Measurements from ENCODE around the gene PROM1.

PROM1 gene

GRCh38 chr4:16029262-16029661 lies 54.6 kb downstream of the PROM1 start:
- H3K27ac Mint-ChIP-seq: no peak overlapping the region
- no peaks in the 10 kb centered on the region for H3K4me1 Mint-ChIP-seq
- H3K27me3 Mint-ChIP-seq: peaks cover 6% of the 10 kb centered on the region
- no peaks in the 10 kb centered on the region for H3K36me3 Mint-ChIP-seq
- no peaks in the 10 kb centered on the region for H3K9me3 Mint-ChIP-seq
- H3K4me3 Mint-ChIP-seq: no peak overlapping the region
- ATAC-seq: no peak

GRCh38 chr4:16027626-16028025 lies 56.2 kb downstream of the PROM1 start:
- H3K27ac Mint-ChIP-seq: no peak overlapping the region
- no peaks in the 10 kb centered on the region for H3K4me1 Mint-ChIP-seq
- H3K27me3 Mint-ChIP-seq: peaks cover 17% of the 10 kb centered on the region
- no peak for ATAC-seq
- H3K4me3 Mint-ChIP-seq: no peak overlapping the region
- no peaks in the 10 kb centered on the region for H3K36me3 Mint-ChIP-seq
- H3K9me3 Mint-ChIP-seq: no peaks in the 10 kb centered on the region

DNA sequence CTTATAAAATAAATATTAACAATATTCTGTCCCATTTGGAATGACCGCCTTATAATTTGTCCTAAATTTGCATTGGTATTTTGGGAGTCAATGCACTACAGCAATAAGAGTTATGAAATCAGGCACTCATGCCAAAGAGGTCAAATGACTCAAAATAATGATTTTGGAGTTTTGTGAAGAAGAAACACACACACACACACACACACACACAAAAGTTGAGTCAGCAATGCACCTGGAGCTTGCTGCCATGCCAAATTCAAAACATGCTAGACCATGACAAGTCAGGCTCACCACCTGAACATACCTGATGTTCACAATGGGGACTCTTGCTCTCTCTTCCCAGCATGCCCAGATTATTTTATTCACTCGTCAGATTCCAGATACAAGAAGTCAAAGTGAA lies 56.7 kb downstream of the PROM1 start:
- Mint-ChIP-seq H3K4me3 (no peak overlapping the region), H3K9me3 (no peaks in the 10 kb centered on the region), H3K4me1 (no peaks in the 10 kb centered on the region), H3K27me3 (peaks cover 17% of the 10 kb centered on the region), H3K27ac (no peak overlapping the region), H3K36me3 (no peaks in the 10 kb centered on the region)
- ATAC-seq: no peak

GRCh38 chr4:16026160-16026761 lies 57.6 kb downstream of the PROM1 start:
- no peak for ATAC-seq

DNA sequence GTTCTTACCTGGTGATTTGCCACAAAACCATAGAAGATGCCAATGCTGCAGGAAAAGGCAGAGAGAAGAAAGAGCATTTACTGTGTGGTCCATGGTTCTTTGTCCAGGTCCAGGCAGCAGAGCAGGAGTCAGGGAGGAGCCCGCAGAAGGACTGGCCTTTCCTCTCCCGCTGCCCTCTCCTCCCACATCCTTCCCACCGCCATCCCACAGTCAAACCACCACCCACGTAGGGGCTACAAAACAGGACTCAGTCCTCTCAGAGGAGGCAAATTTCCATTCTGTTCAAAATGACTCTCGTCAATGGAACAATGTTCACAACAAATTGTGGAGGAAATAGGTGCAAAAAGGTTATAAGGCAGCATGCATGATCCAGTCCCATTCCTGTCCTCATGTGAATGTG lies 58.6 kb downstream of the PROM1 start:
- no peaks in the 10 kb centered on the region for H3K4me1 Mint-ChIP-seq
- H3K4me3 Mint-ChIP-seq: no peak overlapping the region
- H3K27ac Mint-ChIP-seq: no peak overlapping the region
- no peaks in the 10 kb centered on the region for H3K36me3 Mint-ChIP-seq
- no peaks in the 10 kb centered on the region for H3K9me3 Mint-ChIP-seq
- H3K27me3 Mint-ChIP-seq: peaks cover 17% of the 10 kb centered on the region
- ATAC-seq: no peak

More at GRCh38 chr4:16026160-16026761, 57.6 kb downstream of the PROM1 start:
- H3K4me3 Mint-ChIP-seq: no peak overlapping the region
- H3K36me3 Mint-ChIP-seq: no peaks in the 10 kb centered on the region
- H3K4me1 Mint-ChIP-seq: no peaks in the 10 kb centered on the region
- no peaks in the 10 kb centered on the region for H3K9me3 Mint-ChIP-seq
- H3K27me3 Mint-ChIP-seq: peaks cover 17% of the 10 kb centered on the region
- no peak overlapping the region for H3K27ac Mint-ChIP-seq

DNA sequence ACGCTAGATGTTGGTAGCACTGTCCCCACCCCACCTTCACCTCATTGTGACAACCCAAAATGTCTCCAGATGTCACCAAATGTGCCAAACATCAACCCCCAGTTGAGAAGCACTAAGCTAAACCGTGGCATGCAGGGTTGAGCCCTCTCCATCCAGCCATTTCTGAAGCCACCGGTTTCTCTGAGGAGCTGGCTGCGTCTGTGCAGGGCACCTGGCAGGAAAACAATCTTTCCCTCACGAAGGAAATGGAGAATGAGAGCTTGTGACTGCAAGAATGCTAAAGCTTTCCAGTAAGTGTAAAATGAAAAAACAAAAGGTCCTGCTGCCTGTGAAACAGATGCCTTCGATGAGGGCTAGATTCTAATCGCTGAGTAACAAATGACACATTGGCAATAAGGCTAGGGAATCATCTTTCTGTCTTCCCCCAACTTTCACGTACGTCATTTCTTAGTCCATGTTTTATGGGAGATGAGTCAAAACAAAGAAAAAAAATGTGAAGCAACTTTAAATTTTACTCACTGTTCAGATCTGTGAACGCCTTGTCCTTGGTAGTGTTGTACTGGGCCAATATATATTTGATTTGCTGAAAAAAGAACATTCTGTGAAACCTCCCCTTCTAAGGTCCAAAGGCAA lies 59.9 kb downstream of the PROM1 start:
- H3K4me3 Mint-ChIP-seq: no peak overlapping the region
- H3K9me3 Mint-ChIP-seq: no peaks in the 10 kb centered on the region
- ATAC-seq: no peak
- H3K27ac Mint-ChIP-seq: no peak overlapping the region
- no peaks in the 10 kb centered on the region for H3K4me1 Mint-ChIP-seq
- no peaks in the 10 kb centered on the region for H3K36me3 Mint-ChIP-seq
- H3K27me3 Mint-ChIP-seq: peaks cover 17% of the 10 kb centered on the region

DNA sequence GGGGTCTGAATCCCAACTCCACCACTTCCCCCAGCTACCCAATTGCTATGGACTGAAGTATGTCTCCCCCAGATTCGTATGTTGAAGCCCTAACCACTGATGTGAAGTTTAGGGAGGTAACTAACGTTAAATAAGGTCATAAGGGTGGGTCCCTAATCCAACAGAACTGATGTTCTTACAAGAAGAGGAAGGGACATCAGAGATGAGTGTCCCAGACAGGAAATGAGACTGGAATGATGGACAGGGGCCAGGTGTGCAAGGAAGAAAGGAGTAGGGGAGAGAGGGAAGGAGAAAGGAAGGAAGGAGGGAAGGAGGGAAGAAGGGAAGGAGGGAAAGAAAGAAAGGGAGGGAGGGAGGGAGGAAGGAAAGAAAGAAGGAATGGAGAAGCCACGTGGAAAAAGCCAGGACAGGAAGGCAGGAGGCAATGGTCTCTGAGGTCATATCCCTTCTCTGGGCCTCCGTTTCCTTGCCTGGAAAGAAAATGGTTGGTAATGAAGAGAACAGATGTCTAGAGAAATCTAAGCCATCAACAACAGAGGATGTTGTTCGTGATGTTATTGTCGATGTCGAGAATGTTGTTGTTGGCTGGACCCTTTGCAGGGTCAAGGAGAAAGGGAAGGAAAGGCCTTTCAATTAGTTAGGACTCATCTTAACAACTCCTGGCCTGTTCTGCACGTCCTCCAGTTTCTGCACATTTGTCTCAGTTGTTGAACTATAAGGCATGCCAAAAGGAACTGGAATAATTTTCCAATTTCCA lies 61.8 kb downstream of the PROM1 start:
- no peak for ATAC-seq
- Mint-ChIP-seq H3K9me3 (no peaks in the 10 kb centered on the region), H3K4me3 (no peak overlapping the region), H3K36me3 (no peaks in the 10 kb centered on the region), H3K27ac (no peak overlapping the region), H3K27me3 (peaks cover 10% of the 10 kb centered on the region), H3K4me1 (no peaks in the 10 kb centered on the region)

DNA sequence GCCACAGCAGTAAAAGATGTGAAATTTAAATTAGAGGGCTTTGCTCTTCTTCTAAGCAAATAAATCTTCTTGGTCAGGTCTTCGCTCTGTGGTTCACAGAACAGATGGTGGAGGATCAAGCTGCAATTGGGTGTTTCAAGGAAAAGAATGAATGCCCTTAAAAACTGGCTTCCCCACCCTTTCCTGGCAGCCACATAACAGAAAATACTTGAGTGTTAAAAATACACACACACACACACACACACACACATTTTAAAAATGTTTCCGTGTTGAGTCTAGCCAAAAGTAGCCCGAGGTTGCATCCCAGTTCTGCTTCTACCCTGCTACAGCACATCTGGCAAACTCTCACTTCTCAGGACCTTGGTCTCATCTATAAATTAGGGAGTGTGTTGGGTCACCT lies 64.2 kb downstream of the PROM1 start:
- Mint-ChIP-seq H3K27ac (no peak overlapping the region), H3K36me3 (no peaks in the 10 kb centered on the region), H3K4me3 (no peak overlapping the region)

GRCh38 chr4:16018841-16019240 lies 65.0 kb downstream of the PROM1 start:
- Mint-ChIP-seq H3K9me3 (no peaks in the 10 kb centered on the region), H3K4me3 (no peak overlapping the region), H3K27ac (no peak overlapping the region), H3K4me1 (no peaks in the 10 kb centered on the region), H3K27me3 (peaks cover 10% of the 10 kb centered on the region), H3K36me3 (no peaks in the 10 kb centered on the region)
- no peak for ATAC-seq

More for the DNA sequence above, 64.2 kb downstream of the PROM1 start:
- peaks cover 10% of the 10 kb centered on the region for H3K27me3 Mint-ChIP-seq
- peak; percentile 22 for ATAC-seq
- H3K4me1 Mint-ChIP-seq: no peaks in the 10 kb centered on the region
- no peaks in the 10 kb centered on the region for H3K9me3 Mint-ChIP-seq

- Mint-ChIP-seq H3K4me3 (no peak overlapping the region), H3K36me3 (no peaks in the 10 kb centered on the region), H3K4me1 (no peaks in the 10 kb centered on the region), H3K27me3 (peaks cover 3% of the 10 kb centered on the region), H3K9me3 (no peaks in the 10 kb centered on the region), H3K27ac (no peak overlapping the region)
- no peak for ATAC-seq
These were observed 65.7 kb downstream of the PROM1 start for GRCh38 chr4:16018061-16018676.

GRCh38 chr4:16016536-16016935 lies 67.3 kb downstream of the PROM1 start:
- Mint-ChIP-seq H3K27ac (no peak overlapping the region), H3K4me3 (no peak overlapping the region)
- ATAC-seq: no peak

DNA sequence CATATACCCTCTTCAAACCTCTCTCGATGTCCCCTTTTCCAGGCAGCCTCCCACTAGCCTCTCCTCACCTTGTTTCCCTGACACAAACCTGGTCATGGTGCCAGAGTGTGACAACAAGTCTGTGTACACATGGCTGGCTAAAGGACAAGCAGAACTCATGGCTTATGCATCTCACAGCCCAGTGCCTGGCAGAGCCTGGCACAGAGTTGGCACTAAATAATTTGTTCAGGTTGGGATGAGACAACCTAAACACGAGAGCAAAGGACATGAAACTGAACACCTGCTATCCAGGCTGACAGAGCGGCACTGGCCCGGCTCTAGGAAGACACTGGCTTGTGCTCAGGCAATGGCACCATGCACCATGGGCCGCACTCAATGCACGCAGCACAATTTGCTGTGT lies 72.7 kb downstream of the PROM1 start:
- no peak overlapping the region for H3K27ac Mint-ChIP-seq
- H3K4me3 Mint-ChIP-seq: no peak overlapping the region
- H3K36me3 Mint-ChIP-seq: no peaks in the 10 kb centered on the region
- ATAC-seq: no peak
- H3K27me3 Mint-ChIP-seq: no peaks in the 10 kb centered on the region
- H3K9me3 Mint-ChIP-seq: no peaks in the 10 kb centered on the region
- H3K4me1 Mint-ChIP-seq: no peaks in the 10 kb centered on the region

More at GRCh38 chr4:16016536-16016935, 67.3 kb downstream of the PROM1 start:
- Mint-ChIP-seq H3K4me1 (no peaks in the 10 kb centered on the region), H3K27me3 (no peaks in the 10 kb centered on the region), H3K36me3 (no peaks in the 10 kb centered on the region), H3K9me3 (no peaks in the 10 kb centered on the region)

GRCh38 chr4:16009153-16009552 lies 74.7 kb downstream of the PROM1 start:
- no peak for ATAC-seq
- no peak overlapping the region for H3K27ac Mint-ChIP-seq
- H3K9me3 Mint-ChIP-seq: no peaks in the 10 kb centered on the region
- no peak overlapping the region for H3K4me3 Mint-ChIP-seq
- no peaks in the 10 kb centered on the region for H3K4me1 Mint-ChIP-seq
- H3K36me3 Mint-ChIP-seq: no peaks in the 10 kb centered on the region
- H3K27me3 Mint-ChIP-seq: no peaks in the 10 kb centered on the region

- no peaks in the 10 kb centered on the region for H3K4me1 Mint-ChIP-seq
- no peaks in the 10 kb centered on the region for H3K36me3 Mint-ChIP-seq
- H3K27ac Mint-ChIP-seq: no peak overlapping the region
- no peak for ATAC-seq
- H3K4me3 Mint-ChIP-seq: no peak overlapping the region
- H3K27me3 Mint-ChIP-seq: no peaks in the 10 kb centered on the region
- H3K9me3 Mint-ChIP-seq: no peaks in the 10 kb centered on the region
These were observed 76.2 kb downstream of the PROM1 start for GRCh38 chr4:16007471-16008095.

- no peak for ATAC-seq
- Mint-ChIP-seq H3K9me3 (no peaks in the 10 kb centered on the region), H3K36me3 (no peaks in the 10 kb centered on the region), H3K27ac (no peak overlapping the region), H3K4me3 (no peak overlapping the region), H3K27me3 (no peaks in the 10 kb centered on the region), H3K4me1 (no peaks in the 10 kb centered on the region)
These were observed 76.9 kb downstream of the PROM1 start for GRCh38 chr4:16006771-16007446.
